HepG2 (cell line): ENCODE measurements around the gene UPK1A. TPM values are rescaled to one million over a fixed set of nuclear protein-coding genes. Genes with fewer than 3 reads are reported as not detected.
A peak's percentile ranks its signal among the peaks of the same experiment; 100 is the strongest.

Experiments
- EEA1 ChIP-seq: sonication (generic); formaldehyde crosslinking; IDR thresholded peaks from 2 replicates; pipeline ENCODE4 v1.5.1; 2020; ENCODE audit warnings: mild to moderate bottlenecking, missing genetic modification reagents, borderline replicate concordance
- ETV6 ChIP-seq: sonication (generic); formaldehyde crosslinking; conservative IDR thresholded peaks from 2 replicates; pipeline ENCODE4 v1.4.0; 2020; ENCODE audit warnings: missing genetic modification reagents
- FOXC1 ChIP-seq: sonication (generic); formaldehyde crosslinking; IDR thresholded peaks from 2 replicates; pipeline ENCODE4 v1.8.0; 2022; ENCODE audit warnings: mild to moderate bottlenecking, missing genetic modification reagents, borderline replicate concordance
- JUNB ChIP-seq: sonication (generic); formaldehyde crosslinking; IDR thresholded peaks from 2 replicates; pipeline ENCODE4 v1.8.0; 2022; ENCODE audit warnings: missing genetic modification reagents, mild to moderate bottlenecking, borderline replicate concordance
- KLF12 ChIP-seq: sonication (generic); formaldehyde crosslinking; IDR thresholded peaks from 2 replicates; pipeline ENCODE4 v1.4.0; 2020; ENCODE audit warnings: missing genetic modification reagents, borderline replicate concordance
- KLF6 ChIP-seq: IDR thresholded peaks from 2 replicates; pipeline ENCODE4 v1.8.0; 2016; ENCODE audit warnings: missing biosample characterization, missing genetic modification reagents
- RBAK ChIP-seq: sonication (generic); formaldehyde crosslinking; IDR thresholded peaks from 2 replicates; pipeline ENCODE4 v1.5.1; 2020; ENCODE audit warnings: mild to moderate bottlenecking, missing genetic modification reagents
- ZBTB43 ChIP-seq: sonication (generic); formaldehyde crosslinking; conservative IDR thresholded peaks from 2 replicates; pipeline ENCODE4 v1.4.0; 2020; ENCODE audit warnings: missing genetic modification reagents
- ZNF33B ChIP-seq: sonication (generic); formaldehyde crosslinking; IDR thresholded peaks from 2 replicates; pipeline ENCODE4 v1.5.1; 2020; ENCODE audit warnings: mild to moderate bottlenecking, missing genetic modification reagents
- ZNF407 ChIP-seq: sonication (generic); formaldehyde crosslinking; IDR thresholded peaks from one replicate; pipeline ENCODE4 v1.5.1; 2020; ENCODE audit warnings: mild to moderate bottlenecking, missing genetic modification reagents; ENCODE audit errors: not compliant biosample characterization
- ZNF563 ChIP-seq: sonication (generic); formaldehyde crosslinking; IDR thresholded peaks from 2 replicates; pipeline ENCODE4 v1.8.0; 2022; ENCODE audit warnings: mild to moderate bottlenecking, moderate library complexity, missing genetic modification reagents
- ZNF746 ChIP-seq: sonication (generic); formaldehyde crosslinking; IDR thresholded peaks from 2 replicates; pipeline ENCODE4 v1.8.0; 2022; ENCODE audit warnings: mild to moderate bottlenecking, missing genetic modification reagents
- ZNF749 ChIP-seq: sonication (generic); formaldehyde crosslinking; IDR thresholded peaks from 2 replicates; pipeline ENCODE4 v1.8.0; 2022; ENCODE audit warnings: mild to moderate bottlenecking, missing genetic modification reagents, moderate library complexity, borderline replicate concordance
- polyA plus RNA-seq, 8 experiments: library from polyadenylated mRNA; depleted of rRNA in 3 of 8; stranded (reverse) in 7 of 8; unstranded in 1 of 8; fragments of >200 nt; fragmentation: Illumina TruSeq in 4 of 8; extraction: Trizol in 4 of 8; gene quantifications; 2 replicates each; pipeline versions ENCODE4 v1.2.1 to v1.2.3, GENCODE V29; 2011 to 2016; ENCODE audit warnings: low read depth in 4 of 8, missing spikeins in 1 of 8, mixed read lengths in 1 of 8; ENCODE audit not compliant: insufficient read depth in 1 of 8
- total RNA-seq, 5 experiments: library from RNA; depleted of rRNA; stranded (reverse); fragments of >200 nt; fragmentation: Illumina TruSeq; extraction: Trizol; gene quantifications; 2 replicates each; pipeline ENCODE4 v1.2.3, GENCODE V29; 2016; ENCODE audit warnings: low read depth in 1 of 5
- TF ChIP-seq, protein P1 (sequence below): sonication (generic); formaldehyde crosslinking; IDR thresholded peaks from 2 replicates; pipeline ENCODE4 v1.5.0; 2020; ENCODE audit warnings: mild to moderate bottlenecking, missing genetic modification reagents
- TF ChIP-seq, protein P2 (sequence below): sonication (generic); formaldehyde crosslinking; IDR thresholded peaks from 2 replicates; pipeline ENCODE4 v1.4.0; 2020; ENCODE audit warnings: missing genetic modification reagents

Gene UPK1A
- total and polyA plus RNA-seq, 2 of the 13 experiments (the other 11 are each of a cell fraction or from before 2014, with no cell fraction given): 2.9 TPM; not detected in 1

GRCh38 chr19:35643255-35644205 lies 22.8 kb upstream of the UPK1A start (continued):
- peak; percentile 70 for TF ChIP-seq ZBTB43 (CRISPR knock-in tag)
- peak; percentile 78 for TF ChIP-seq ZNF749
- no peak; the same call in 1 of the 2 replicates for TF ChIP-seq ZNF746 (CRISPR knock-in tag)
- peak; percentile 38; the same call in 1 of the 2 replicates for TF ChIP-seq JUNB
- peak; percentile 71; the same call in 1 of the 2 replicates for TF ChIP-seq KLF12 (CRISPR knock-in tag)
- TF ChIP-seq ZNF407 (CRISPR knock-in tag): peak; percentile 49
- TF ChIP-seq, protein P1, sequence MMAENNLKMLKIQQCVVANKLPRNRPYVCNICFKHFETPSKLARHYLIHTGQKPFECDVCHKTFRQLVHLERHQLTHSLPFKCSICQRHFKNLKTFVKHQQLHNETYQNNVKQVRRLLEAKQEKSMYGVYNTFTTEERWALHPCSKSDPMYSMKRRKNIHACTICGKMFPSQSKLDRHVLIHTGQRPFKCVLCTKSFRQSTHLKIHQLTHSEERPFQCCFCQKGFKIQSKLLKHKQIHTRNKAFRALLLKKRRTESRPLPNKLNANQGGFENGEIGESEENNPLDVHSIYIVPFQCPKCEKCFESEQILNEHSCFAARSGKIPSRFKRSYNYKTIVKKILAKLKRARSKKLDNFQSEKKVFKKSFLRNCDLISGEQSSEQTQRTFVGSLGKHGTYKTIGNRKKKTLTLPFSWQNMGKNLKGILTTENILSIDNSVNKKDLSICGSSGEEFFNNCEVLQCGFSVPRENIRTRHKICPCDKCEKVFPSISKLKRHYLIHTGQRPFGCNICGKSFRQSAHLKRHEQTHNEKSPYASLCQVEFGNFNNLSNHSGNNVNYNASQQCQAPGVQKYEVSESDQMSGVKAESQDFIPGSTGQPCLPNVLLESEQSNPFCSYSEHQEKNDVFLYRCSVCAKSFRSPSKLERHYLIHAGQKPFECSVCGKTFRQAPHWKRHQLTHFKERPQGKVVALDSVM: no peak
- TF ChIP-seq RBAK (CRISPR knock-in tag): no peak
- peak; percentile 73 for TF ChIP-seq ZNF33B (CRISPR knock-in tag)
- TF ChIP-seq ETV6 (CRISPR knock-in tag): peak; percentile 94; the same call in 1 of the 2 replicates
- peak; percentile 60; the same call in 1 of the 2 replicates for TF ChIP-seq KLF6 (CRISPR knock-in tag)
- TF ChIP-seq, protein P2, sequence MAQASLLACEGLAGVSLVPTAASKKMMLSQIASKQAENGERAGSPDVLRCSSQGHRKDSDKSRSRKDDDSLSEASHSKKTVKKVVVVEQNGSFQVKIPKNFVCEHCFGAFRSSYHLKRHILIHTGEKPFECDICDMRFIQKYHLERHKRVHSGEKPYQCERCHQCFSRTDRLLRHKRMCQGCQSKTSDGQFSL (CRISPR knock-in tag): 0 out of 2 replicates have a peak, but pooled peaks have one; percentile 25
- peak; percentile 38; the same call in 1 of the 2 replicates for TF ChIP-seq FOXC1 (CRISPR knock-in tag)
- 0 out of 2 replicates have a peak, but pooled peaks have one; percentile 29 for TF ChIP-seq EEA1 (CRISPR knock-in tag)
- peak; percentile 65; the same call in 1 of the 2 replicates for TF ChIP-seq ZNF563 (CRISPR knock-in tag)
